Muscle of leg (tissue), 11 donors: ENCODE data around the gene DPH1. TPM values are rescaled to one million over a fixed set of nuclear protein-coding genes. Genes with fewer than 3 reads are reported as not detected.

Source experiments
- DNase-seq: peaks from one replicate; pipeline ENCODE4 v3.0.0; 2013
- H3K27ac ChIP-seq: one replicate; pipeline ENCODE4 v1.5.1; 2013; ENCODE audit warnings: mild to moderate bottlenecking, low read length, control low read depth
- H3K27me3 ChIP-seq: one replicate; pipeline ENCODE4 v1.6.1; 2013; ENCODE audit warnings: low read length; ENCODE audit not compliant: control insufficient read depth, insufficient read depth
- H3K36me3 ChIP-seq: one replicate; pipeline ENCODE4 v1.6.1; 2013; ENCODE audit warnings: low read length; ENCODE audit not compliant: control insufficient read depth, insufficient read depth
- H3K4me1 ChIP-seq: one replicate; pipeline ENCODE4 v1.6.1; 2013; ENCODE audit warnings: low read length; ENCODE audit not compliant: control insufficient read depth, insufficient read depth
- H3K4me3 ChIP-seq: one replicate; pipeline ENCODE4 v1.5.1; 2013; ENCODE audit warnings: low read length, control low read depth
- H3K9me3 ChIP-seq: replicated peaks from 2 replicates; pipeline ENCODE4 v1.6.1; 2013; ENCODE audit warnings: low read depth, low read length; ENCODE audit not compliant: control insufficient read depth
- WGBS: methylation state at CpG from one replicate; pipeline ENCODE4 v1.1.5; 2013; ENCODE audit warnings: missing lambda C conversion rate; ENCODE audit not compliant: insufficient coverage; 5-methylcytosine and 5-hydroxymethylcytosine counted together
- polyA plus RNA-seq, 8 donors: library from polyadenylated mRNA; unstranded; fragments of 120-200 nt; gene quantifications; one replicate each; pipeline versions ENCODE4 v1.2.1 to v1.2.3, GENCODE V29; 2013; ENCODE audit warnings: inconsistent platforms in 1 of 8, low replicate concordance in 1 of 8; ENCODE audit not compliant: insufficient read length in 8 of 8, insufficient read depth in 1 of 8
- total RNA-seq: library from RNA; stranded (reverse); fragments of 120-200 nt; gene quantifications from one replicate; pipeline ENCODE4 v1.2.4, GENCODE V29; 2013

DPH1 gene
- total and polyA plus RNA-seq, 9 donors: 23.3 to 37.0 (median 31.2) TPM

GRCh38 chr17:2062571-2063183 is 32.7 kb downstream of the DPH1 start:
- H3K27me3 ChIP-seq: peaks cover 11% of the 10 kb centered on the region
- peak overlapping the region; percentile 78 for H3K27ac ChIP-seq
- no peak overlapping the region for H3K4me3 ChIP-seq
- 19% methylated on average over 9 of the region's 11 CpGs for WGBS
- peak; percentile 63 for DNase-seq
- peaks cover 75% of the 10 kb centered on the region for H3K36me3 ChIP-seq
- H3K4me1 ChIP-seq: peaks cover 85% of the 10 kb centered on the region
- H3K9me3 ChIP-seq: no peaks in the 10 kb centered on the region

GRCh38 chr17:2063261-2064146 is 33.6 kb downstream of the DPH1 start:
- WGBS: 58% methylated on average over 7 of the region's 16 CpGs
- peaks cover 6% of the 10 kb centered on the region for H3K27me3 ChIP-seq
- DNase-seq: peak; percentile 62
- no peaks in the 10 kb centered on the region for H3K9me3 ChIP-seq
- H3K36me3 ChIP-seq: peaks cover 75% of the 10 kb centered on the region
- H3K27ac ChIP-seq: peak overlapping the region; percentile 78
- peaks cover 89% of the 10 kb centered on the region for H3K4me1 ChIP-seq
- H3K4me3 ChIP-seq: no peak overlapping the region

- DNase-seq: peak; percentile 49
- Histone ChIP-seq H3K36me3 (peaks cover 78% of the 10 kb centered on the region), H3K4me1 (peaks cover 92% of the 10 kb centered on the region), H3K9me3 (no peaks in the 10 kb centered on the region), H3K4me3 (no peak overlapping the region), H3K27ac (peak overlapping the region; percentile 78), H3K27me3 (peaks cover 6% of the 10 kb centered on the region)
- 23% methylated on average over 4 of the region's 5 CpGs for WGBS
Observed at GRCh38 chr17:2064147-2064489, 34.2 kb downstream of the DPH1 start.

GRCh38 chr17:2064520-2064971 is 34.6 kb downstream of the DPH1 start:
- H3K4me3 ChIP-seq: no peak overlapping the region
- peaks cover 88% of the 10 kb centered on the region for H3K4me1 ChIP-seq
- H3K36me3 ChIP-seq: peaks cover 74% of the 10 kb centered on the region
- DNase-seq: peak; percentile 59
- 69% methylated on average over 6 of the region's 6 CpGs for whole genome bisulfite sequencing
- peaks cover 3% of the 10 kb centered on the region for H3K27me3 ChIP-seq
- H3K27ac ChIP-seq: peak overlapping the region; percentile 71
- no peaks in the 10 kb centered on the region for H3K9me3 ChIP-seq

- H3K4me3 ChIP-seq: no peak overlapping the region
- H3K27me3 ChIP-seq: no peaks in the 10 kb centered on the region
- no peaks in the 10 kb centered on the region for H3K9me3 ChIP-seq
- H3K27ac ChIP-seq: peak overlapping the region; percentile 78
- peak; percentile 78 for DNase-seq
- WGBS: 84% methylated on average over 20 of the region's 24 CpGs
- H3K36me3 ChIP-seq: peaks cover 68% of the 10 kb centered on the region
- H3K4me1 ChIP-seq: peaks cover 85% of the 10 kb centered on the region
Observed at GRCh38 chr17:2064980-2065785, 35.2 kb downstream of the DPH1 start.

GRCh38 chr17:2065949-2066400 is 36.0 kb downstream of the DPH1 start:
- no peak for DNase-seq
- H3K36me3 ChIP-seq: peaks cover 66% of the 10 kb centered on the region
- H3K9me3 ChIP-seq: no peaks in the 10 kb centered on the region
- H3K27me3 ChIP-seq: no peaks in the 10 kb centered on the region
- 82% methylated on average over 6 of the region's 10 CpGs for WGBS
- no peak overlapping the region for H3K4me3 ChIP-seq
- peak overlapping the region; percentile 78 for H3K27ac ChIP-seq
- H3K4me1 ChIP-seq: peaks cover 85% of the 10 kb centered on the region

- peaks cover 60% of the 10 kb centered on the region for H3K36me3 ChIP-seq
- DNase-seq: no peak
Observed at GRCh38 chr17:2067048-2067561, 37.2 kb downstream of the DPH1 start.

GRCh38 chr17:2067608-2068024 is 37.7 kb downstream of the DPH1 start:
- Histone ChIP-seq H3K27ac (peak overlapping the region; percentile 78), H3K4me3 (no peak overlapping the region), H3K27me3 (no peaks in the 10 kb centered on the region), H3K9me3 (no peaks in the 10 kb centered on the region), H3K4me1 (peaks cover 90% of the 10 kb centered on the region), H3K36me3 (peaks cover 60% of the 10 kb centered on the region)
- no CpG with 5 or more reads among the region's 5 CpGs for WGBS
- DNase-seq: peak; percentile 60

More at GRCh38 chr17:2067048-2067561, 37.2 kb downstream of the DPH1 start:
- peak overlapping the region; percentile 78 for H3K27ac ChIP-seq
- H3K4me1 ChIP-seq: peaks cover 85% of the 10 kb centered on the region
- H3K27me3 ChIP-seq: no peaks in the 10 kb centered on the region
- H3K4me3 ChIP-seq: no peak overlapping the region
- 21% methylated on average over 11 of the region's 14 CpGs for WGBS
- no peaks in the 10 kb centered on the region for H3K9me3 ChIP-seq

- H3K27ac ChIP-seq: peak overlapping the region; percentile 78
- peaks cover 86% of the 10 kb centered on the region for H3K4me1 ChIP-seq
- no peaks in the 10 kb centered on the region for H3K27me3 ChIP-seq
- WGBS: 58% methylated on average over 6 of the region's 6 CpGs
- peak; percentile 65 for DNase-seq
- H3K4me3 ChIP-seq: no peak overlapping the region
- no peaks in the 10 kb centered on the region for H3K9me3 ChIP-seq
- peaks cover 60% of the 10 kb centered on the region for H3K36me3 ChIP-seq
Observed at GRCh38 chr17:2068031-2068518, 38.1 kb downstream of the DPH1 start.
